GM04503 (cell line): ENCODE results near the gene TEX36.
"Not testable (repeated sequence)": the region's sequence is repeated elsewhere in the genome, so short reads cannot be mapped to it uniquely, and the experiment has no call there.

Experiments
- DNase-seq: peaks from one replicate; pipeline ENCODE4 v3.0.0-alpha.2; 2012; ENCODE audit warnings: low read depth

Gene TEX36

GRCh38 chr10:125692196-125692595 lies 9.2 kb upstream of the TEX36 start:
- no peak for DNase-seq

- DNase-seq: no peak
Observed at GRCh38 chr10:125691160-125691981, 8.4 kb upstream of the TEX36 start.

- no peak for DNase-seq
Observed at GRCh38 chr10:125689955-125690569, 7.1 kb upstream of the TEX36 start.

GRCh38 chr10:125687507-125688185 lies 4.7 kb upstream of the TEX36 start:
- no peak for DNase-seq

GRCh38 chr10:125684581-125684980 lies 1.6 kb upstream of the TEX36 start:
- DNase-seq: no peak

- no peak for DNase-seq
Observed at GRCh38 chr10:125683821-125684220, 858 bp upstream of the TEX36 start.

- DNase-seq: no peak
Observed at GRCh38 chr10:125679436-125679835, 3.5 kb downstream of the TEX36 start.

GRCh38 chr10:125672884-125673283 lies 10.1 kb downstream of the TEX36 start:
- no peak for DNase-seq

GRCh38 chr10:125662584-125662983 lies 20.4 kb downstream of the TEX36 start:
- no peak for DNase-seq

GRCh38 chr10:125661941-125662515 lies 20.9 kb downstream of the TEX36 start:
- DNase-seq: peak; percentile 88

- no peak for DNase-seq
Observed at GRCh38 chr10:125661431-125661940, 21.5 kb downstream of the TEX36 start.

- no peak for DNase-seq
Observed at GRCh38 chr10:125659071-125659470, 23.9 kb downstream of the TEX36 start.

GRCh38 chr10:125656523-125656922 lies 26.4 kb downstream of the TEX36 start:
- no peak for DNase-seq

GRCh38 chr10:125653113-125653512 lies 29.9 kb downstream of the TEX36 start:
- not testable (repeated sequence) for DNase-seq

GRCh38 chr10:125646311-125646710 lies 36.7 kb downstream of the TEX36 start:
- no peak for DNase-seq

GRCh38 chr10:125641398-125641797 lies 41.6 kb downstream of the TEX36 start:
- no peak for DNase-seq

- no peak for DNase-seq
Observed at GRCh38 chr10:125640653-125641052, 42.3 kb downstream of the TEX36 start.

GRCh38 chr10:125639846-125640245 lies 43.1 kb downstream of the TEX36 start:
- DNase-seq: peak; percentile 66

GRCh38 chr10:125638555-125638954 lies 44.4 kb downstream of the TEX36 start:
- DNase-seq: no peak

- DNase-seq: no peak
Observed at GRCh38 chr10:125637496-125637895, 45.5 kb downstream of the TEX36 start.

- DNase-seq: no peak
Observed at GRCh38 chr10:125634606-125635005, 48.4 kb downstream of the TEX36 start.

GRCh38 chr10:125633517-125633999 lies 49.4 kb downstream of the TEX36 start:
- DNase-seq: no peak
